ENCODE data around the gene OSER1.

Gene OSER1

DNA sequence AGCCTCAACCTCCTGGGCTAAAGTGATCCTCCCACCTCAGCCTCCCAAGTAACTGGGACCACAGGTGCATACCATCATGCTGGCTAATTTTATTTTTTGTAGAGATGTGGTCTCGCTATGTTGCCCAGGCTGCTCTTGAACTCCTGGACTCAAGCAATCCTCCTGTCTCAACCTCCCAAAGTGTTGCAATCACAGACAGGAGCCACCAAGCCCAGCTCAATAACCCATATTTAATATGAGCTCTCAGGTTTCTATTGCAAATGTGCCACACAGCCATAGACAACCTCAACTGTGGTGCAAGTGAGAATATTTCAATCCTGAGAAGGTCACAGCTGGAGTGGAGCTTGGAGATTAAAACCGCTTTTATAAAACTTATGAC, 38.0 kb downstream of the OSER1 start:
- no peak for DNase-seq

DNA sequence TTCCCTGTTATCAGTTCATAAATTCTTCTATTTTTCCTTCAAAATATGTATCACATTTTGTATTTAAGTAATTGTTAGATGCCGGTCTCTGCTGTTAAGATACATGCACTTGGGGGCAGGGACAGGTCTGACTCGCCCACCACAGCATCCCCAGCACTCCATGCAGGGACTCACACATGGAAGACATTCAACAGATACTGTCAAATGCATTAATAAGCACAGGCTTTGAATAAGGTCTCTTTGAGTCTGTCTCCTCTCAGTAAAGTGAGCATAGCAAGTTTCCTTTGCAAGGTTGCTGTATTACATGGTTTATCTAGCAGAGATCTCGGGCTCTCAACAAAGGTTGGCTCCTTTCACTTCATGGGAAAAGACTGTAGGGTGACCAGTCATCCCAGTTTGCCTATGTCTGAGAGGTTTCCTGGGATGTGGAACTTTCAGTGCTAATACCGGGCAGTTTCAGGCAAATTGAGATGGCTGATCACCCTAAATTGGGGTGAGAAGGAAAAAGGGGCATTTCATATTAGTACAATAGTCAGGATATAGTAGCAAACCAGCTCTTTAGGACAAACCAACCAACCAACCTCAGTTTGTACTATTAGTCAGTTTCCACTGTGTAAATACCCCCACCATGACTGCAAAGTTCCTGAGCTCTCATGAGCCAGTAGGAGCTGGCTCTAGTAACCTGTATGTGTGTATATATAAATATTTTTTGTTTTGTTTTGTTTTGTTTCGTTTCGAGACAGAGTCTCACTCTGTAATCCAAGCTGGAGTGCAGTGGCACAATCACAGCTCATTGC, 38.6 kb downstream of the OSER1 start:
- DNase-seq, result no peak

DNA sequence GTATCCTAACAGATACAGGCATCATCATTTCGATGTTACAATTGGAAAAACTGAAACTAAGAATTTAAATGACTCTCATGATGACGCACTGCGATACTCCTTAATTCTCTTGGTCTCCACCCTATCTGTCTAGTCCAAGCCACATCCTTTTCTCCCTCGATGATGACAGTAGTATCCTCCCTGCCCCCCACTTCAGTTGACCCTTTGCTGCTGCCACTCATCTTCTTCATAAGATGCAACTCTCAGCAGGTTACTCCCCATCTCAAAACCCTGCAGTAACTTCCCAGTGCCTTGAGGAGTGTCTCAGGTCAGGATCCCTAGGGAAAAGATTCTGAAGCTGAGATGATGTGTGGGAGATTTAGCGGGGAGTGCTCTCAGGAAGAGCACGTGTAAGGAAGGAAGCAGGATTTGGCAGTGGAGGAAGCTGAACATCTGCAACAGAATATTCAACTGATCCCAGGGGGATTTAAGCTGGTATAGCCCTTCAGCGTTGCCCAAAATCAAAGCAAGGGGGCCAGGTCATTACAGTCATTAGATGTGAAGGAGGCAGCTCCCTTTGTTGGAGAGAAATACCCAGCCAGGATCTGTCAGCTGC, 39.7 kb downstream of the OSER1 start:
- no peak for DNase-seq

DNA sequence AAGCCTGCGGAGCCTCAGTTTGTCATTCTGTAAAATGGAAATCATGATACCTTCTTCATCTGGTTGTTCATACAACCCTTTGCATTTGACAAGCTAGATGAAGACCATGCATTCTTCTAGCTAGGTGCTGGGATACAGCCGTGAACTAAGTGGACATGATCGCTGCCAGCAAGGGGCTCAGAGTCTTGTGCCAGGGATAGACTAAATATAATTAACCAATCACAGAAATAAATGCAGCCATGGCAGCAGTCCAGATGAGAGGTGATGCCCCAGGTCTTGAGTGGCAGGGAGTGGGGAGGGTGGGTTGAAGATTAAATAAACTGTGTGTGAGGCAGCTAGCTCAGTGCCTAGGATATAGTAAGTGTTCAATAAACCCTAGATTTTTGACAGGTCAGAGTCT, 42.8 kb downstream of the OSER1 start:
- DNase-seq, result no peak

DNA sequence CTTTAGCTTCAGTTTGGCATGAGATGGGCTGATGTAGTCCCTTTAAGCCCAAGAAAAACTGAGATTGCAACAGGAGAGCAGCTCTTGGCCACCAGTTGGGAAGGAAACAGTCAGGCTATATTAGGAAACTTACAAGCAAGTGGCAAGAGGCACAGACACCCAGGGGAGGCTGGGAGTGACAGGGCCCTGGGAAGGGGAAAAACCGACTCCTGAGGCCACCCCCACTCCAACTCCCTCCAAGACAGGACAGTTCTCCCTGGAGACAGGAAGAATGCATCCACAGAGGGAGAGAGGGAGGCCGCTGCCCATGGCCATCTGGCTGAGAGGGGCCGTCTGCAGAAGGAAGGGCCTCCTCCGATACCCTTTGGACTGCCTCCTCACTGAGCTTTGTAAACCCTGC, 44.1 kb downstream of the OSER1 start:
- DNase-seq, result no peak

DNA sequence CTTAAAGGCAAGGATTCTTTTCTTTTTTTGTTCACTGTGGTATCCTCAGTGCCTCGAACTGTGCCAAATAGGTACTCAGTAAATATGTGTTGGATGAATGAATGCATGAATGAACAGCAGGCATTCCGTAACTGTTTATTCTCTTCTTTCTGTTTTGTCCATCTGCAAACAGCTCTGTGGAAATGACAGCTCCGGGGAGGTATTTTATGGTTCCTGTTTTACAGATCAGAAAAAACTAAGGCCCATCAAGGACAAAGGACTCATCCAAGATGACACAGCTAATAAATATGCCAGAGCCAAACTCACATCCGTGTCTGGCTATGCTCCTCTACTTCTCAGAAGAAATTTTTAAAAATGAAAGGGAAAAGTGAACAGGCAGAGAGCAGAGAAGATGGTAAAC, 44.6 kb downstream of the OSER1 start:
- no peak for DNase-seq

DNA sequence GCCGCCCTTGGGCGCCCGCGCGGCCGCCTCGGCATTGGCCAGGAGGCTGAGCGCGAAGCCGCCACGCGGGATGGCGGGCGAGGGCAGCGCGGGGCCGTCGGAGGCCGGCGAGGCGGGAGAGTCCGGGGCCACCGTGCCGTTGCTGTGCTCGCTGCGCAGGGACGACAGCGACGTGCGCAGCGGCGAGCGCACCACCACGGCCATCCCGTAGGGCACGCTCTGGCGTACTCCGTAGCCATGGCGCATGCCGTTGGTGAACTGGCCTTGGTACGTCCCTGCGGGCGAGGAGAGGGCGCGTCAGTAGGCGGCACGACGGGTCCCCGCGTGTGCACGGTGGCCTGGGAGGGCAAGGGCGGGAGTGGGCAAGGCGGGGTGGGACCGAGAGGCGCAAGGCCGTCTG, 50.4 kb downstream of the OSER1 start:
- no peak for DNase-seq

DNA sequence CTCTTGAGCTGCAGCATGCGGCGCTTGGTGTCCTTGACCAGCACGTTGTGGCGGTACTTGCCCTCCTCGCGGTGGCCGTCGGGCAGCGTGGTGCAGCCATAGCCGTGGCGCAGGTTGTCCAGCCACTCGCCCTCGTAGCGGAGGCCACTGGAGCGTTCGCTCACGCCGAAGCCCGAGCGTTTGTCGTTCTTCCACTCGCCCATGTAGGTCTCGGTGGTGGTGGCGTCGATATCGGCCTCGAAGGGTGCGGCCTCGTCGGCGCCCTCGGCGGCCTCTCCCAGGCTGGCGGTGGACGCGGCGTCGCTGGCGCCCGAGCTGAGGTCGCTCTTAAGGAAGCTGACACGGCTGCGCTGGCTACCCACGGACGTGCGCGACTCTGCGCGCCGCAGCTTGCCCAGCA, 50.9 kb downstream of the OSER1 start:
- no peak for DNase-seq

DNA sequence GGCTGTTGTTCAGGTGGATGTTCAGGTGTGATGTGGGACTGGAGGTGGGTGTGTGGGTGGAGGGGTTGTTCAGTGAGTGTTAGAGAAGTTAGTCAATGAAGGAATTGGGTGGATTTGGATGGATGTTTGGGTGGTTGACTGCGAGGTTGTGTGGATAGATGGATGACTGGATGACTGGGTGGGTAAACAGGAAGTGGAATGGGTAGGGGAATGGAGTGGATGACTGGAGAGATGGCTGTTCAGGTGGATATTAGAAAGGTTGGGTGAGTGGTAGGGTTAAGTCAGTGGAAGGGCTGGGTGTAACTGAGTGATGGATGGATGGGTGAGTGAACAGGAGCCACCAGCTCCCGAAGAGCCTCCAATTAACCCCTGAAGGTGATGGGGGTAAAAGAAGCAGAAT, 51.4 kb downstream of the OSER1 start:
- no peak for DNase-seq

DNA sequence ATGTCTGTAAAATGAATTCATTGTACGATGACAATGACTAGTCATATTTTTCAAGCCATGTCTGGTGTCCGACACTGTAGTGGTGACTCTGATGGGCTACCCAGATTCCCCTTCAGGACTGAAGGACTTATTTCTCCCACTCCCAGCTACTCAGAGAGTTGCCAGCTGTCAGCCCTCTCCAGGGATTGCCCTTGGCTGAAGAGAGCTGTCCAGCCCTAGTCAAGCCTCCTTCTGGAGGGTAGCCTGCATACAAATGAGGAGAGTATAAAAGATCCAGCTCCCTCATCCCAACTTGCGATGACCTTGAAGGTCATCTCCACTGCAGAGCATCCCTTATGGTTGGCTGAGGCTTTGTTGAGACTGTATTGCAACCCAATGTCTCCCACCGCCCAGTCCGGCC, 53.5 kb downstream of the OSER1 start:
- no peak for DNase-seq

DNA sequence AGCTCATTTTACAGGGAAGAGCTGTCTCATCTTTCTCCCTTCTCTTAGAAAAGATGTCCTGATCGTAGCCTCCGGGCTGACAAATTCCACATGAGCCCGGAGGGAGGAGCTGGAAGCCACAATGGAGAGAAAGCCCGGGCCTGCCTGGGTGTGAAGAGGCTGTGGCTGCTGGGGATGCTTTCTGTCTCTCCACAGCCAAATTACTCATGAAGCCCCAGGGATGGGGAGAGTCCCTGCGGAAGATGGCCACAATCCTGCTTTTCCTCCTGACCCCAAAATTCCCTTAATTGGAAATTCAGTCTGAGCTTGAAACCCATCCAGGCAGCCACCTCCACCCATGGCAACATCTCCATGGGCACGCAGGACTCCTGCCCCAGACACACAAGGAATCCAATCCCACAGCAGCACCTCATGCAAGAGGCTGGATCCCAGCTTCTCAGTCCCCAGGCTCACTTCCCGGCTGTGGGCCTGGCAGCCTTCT, 56.0 kb downstream of the OSER1 start:
- DNase-seq, result no peak

DNA sequence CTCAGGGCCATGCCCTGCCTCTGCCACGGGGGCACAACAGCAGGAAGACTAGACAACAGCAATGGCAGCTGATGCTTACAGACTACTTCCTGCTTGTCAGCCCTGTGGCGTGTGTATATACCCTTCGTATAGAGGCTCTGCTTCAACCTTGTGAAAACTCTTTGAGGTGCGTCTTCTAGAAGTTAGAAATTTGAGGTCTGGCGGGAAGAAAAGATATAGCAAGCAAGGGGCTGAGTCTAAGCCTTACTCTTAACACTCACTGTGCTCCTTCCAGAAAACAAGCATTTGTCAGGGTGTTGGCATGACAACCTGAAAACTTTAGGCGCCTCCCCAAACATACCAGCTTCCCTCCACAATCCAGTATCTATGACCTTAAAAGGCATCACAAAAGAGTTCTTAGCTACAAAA, 56.9 kb downstream of the OSER1 start:
- no peak for DNase-seq

DNA sequence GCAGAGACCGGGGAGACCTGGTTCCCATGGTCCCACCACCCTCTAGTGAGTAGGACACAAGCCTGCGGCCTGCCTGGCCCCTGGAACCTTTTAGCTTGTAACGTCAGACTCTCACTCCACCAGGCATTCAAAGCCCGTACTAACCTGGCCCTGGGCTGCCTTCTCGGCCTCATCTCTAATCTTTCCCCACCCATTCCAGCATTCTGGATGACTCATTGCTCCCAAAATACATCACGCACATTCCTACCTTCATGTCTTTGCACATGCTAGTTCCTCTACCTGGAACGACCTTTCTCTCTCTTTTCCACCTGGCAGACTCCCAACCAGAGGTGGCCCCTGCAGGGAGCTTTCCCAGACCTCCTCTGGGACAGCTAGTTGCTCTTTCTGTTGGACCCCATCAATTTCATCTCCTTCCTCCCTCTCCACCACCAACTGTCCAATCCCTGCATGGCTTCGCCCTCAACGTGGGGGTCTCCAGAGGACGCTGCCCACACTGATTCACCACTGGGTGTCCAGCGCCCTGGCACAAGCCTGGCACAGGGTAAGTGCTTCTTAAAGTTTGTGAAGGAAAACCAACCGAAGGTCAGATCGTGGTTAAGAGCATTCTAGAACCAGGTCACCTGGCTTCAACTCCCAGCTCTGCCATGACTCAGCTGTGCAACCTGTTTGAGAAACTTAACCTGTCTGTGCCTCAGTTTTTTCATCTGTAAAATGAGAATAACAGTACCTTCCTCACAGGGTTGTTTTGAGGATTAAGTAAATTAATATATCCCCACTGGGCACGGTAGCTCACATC, 58.8 kb downstream of the OSER1 start:
- DNase-seq, result no peak

DNA sequence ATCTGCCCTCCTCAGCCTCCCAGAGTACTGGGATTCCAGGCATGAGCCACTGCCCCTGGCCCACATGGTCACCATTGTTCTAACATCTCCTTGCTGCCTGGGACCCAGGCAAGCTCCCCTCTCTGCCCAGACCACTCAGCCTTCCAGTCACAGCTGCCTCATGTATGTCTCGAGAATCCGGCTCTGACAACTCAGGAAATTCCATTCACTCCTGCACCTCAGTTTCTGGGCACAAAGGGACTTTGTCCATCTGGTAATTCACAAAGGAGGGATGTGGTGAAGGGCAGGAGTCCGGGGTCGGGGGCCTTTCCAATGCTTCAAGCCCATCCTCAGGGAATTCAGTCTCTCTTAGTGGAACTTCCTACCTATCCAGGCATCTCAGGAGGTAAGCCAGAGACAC, 64.3 kb downstream of the OSER1 start:
- DNase-seq, result no peak
